IMR-90 (cell line): ENCODE results near the gene IL17F. TPM values are rescaled to one million over a fixed set of nuclear protein-coding genes. Genes with fewer than 3 reads are reported as not detected.

Source experiments
- ATAC-seq: fragments of 200-7000 bp; cut with Tn5 transposase; 2 replicates; pipeline ENCODE4 v1.9.1; 2020; ENCODE audit warnings: low read depth, mild to moderate bottlenecking, moderate library complexity
- BruUV-seq: library from RNA; stranded (reverse); fragments of 400-500 nt; replicated peaks from 2 replicates; lab custom pipeline; 2021; lab: Mats Ljungman, UMichigan
- CTCF ChIA-PET: fragments of 300-600 bp; formaldehyde crosslinking; extraction: SDS; loops from one replicate; lab custom pipeline; 2021; ENCODE audit warnings: antibody characterized with exemption; lab: Yijun Ruan, JAX
- POLR2A ChIA-PET: fragments of 300-600 bp; sonication (Branson Sonifier 250); formaldehyde crosslinking; loops from one replicate; lab custom pipeline; 2022; ENCODE audit warnings: antibody characterized with exemption; ENCODE audit not compliant: unreplicated experiment; lab: Charles Lee
- DNase-seq: peaks from one replicate; pipeline ENCODE4 v3.0.0; 2013
- H2AFZ ChIP-seq: replicated peaks from 2 replicates; pipeline ENCODE3; 2013; ENCODE audit warnings: low read length, mild to moderate bottlenecking; ENCODE audit not compliant: poor library complexity
- H2AK5ac ChIP-seq: 2 replicates; pipeline ENCODE4 v1.6.1; 2013; ENCODE audit warnings: low read depth, low read length, inconsistent platforms
- H2AK9ac ChIP-seq: replicated peaks from 2 replicates; pipeline ENCODE3; 2013; ENCODE audit warnings: mild to moderate bottlenecking, low read depth, low read length, moderate library complexity; ENCODE audit not compliant: poor library complexity
- H2BK120ac ChIP-seq: 2 replicates; pipeline ENCODE4 v1.6.1; 2013; ENCODE audit warnings: low read depth, low read length, inconsistent platforms
- H2BK15ac ChIP-seq: 3 replicates; pipeline ENCODE4 v1.6.1; 2013; ENCODE audit warnings: low read depth, low read length, inconsistent platforms
- H2BK20ac ChIP-seq: 2 replicates; pipeline ENCODE4 v1.6.1; 2013; ENCODE audit warnings: low read depth, mild to moderate bottlenecking, inconsistent platforms, low read length, moderate library complexity
- H2BK5ac ChIP-seq: 2 replicates; pipeline ENCODE4 v1.6.1; 2013; ENCODE audit warnings: mild to moderate bottlenecking, low read depth, low read length, inconsistent platforms; ENCODE audit not compliant: poor library complexity, severe bottlenecking
- H3K14ac ChIP-seq: replicated peaks from 2 replicates; pipeline ENCODE4 v1.6.1; 2013; ENCODE audit warnings: low read depth, low read length, inconsistent platforms
- H3K18ac ChIP-seq: 2 replicates; pipeline ENCODE4 v1.6.1; 2013; ENCODE audit warnings: low read depth, low read length, control low read depth
- H3K23ac ChIP-seq: 2 replicates; pipeline ENCODE4 v1.6.1; 2013; ENCODE audit warnings: low read depth, low read length, inconsistent platforms
- H3K27ac ChIP-seq: 2 replicates; pipeline ENCODE4 v1.5.1; 2013; ENCODE audit warnings: mild to moderate bottlenecking, control low read depth, low read length; ENCODE audit not compliant: insufficient read depth
- H3K27me3 ChIP-seq: 2 replicates; pipeline ENCODE4 v1.6.1; 2013; ENCODE audit warnings: low read length; ENCODE audit not compliant: control insufficient read depth, insufficient read depth
- H3K36me3 ChIP-seq: 2 replicates; pipeline ENCODE4 v1.6.1; 2013; ENCODE audit warnings: low read length, mixed read lengths; ENCODE audit not compliant: control insufficient read depth, insufficient read depth
- H3K4ac ChIP-seq: 2 replicates; pipeline ENCODE4 v1.6.1; 2013; ENCODE audit warnings: low read depth, low read length, inconsistent platforms
- H3K4me1 ChIP-seq: 2 replicates; pipeline ENCODE4 v1.6.1; 2013; ENCODE audit warnings: low read length, mixed read lengths; ENCODE audit not compliant: control insufficient read depth, insufficient read depth
- H3K4me2 ChIP-seq: 2 replicates; pipeline ENCODE4 v1.6.1; 2013; ENCODE audit warnings: low read depth, mild to moderate bottlenecking, control low read depth, low read length, moderate library complexity
- H3K4me3 ChIP-seq: 2 replicates; pipeline ENCODE4 v1.5.1; 2013; ENCODE audit warnings: low read depth, mild to moderate bottlenecking, control low read depth, low read length, moderate library complexity; ENCODE audit not compliant: insufficient read depth
- H3K56ac ChIP-seq: 2 replicates; pipeline ENCODE4 v1.6.1; 2013; ENCODE audit warnings: low read length, inconsistent platforms; ENCODE audit not compliant: insufficient read depth; ENCODE audit errors: extremely low read depth
- H3K79me1 ChIP-seq, 2 experiments: 2 replicates each; pipeline ENCODE4 v1.6.1; 2013; ENCODE audit warnings: low read length in 2 of 2, inconsistent platforms in 1 of 2, low read depth in 1 of 2
- H3K9ac ChIP-seq: 2 replicates; pipeline ENCODE4 v1.6.1; 2013; ENCODE audit warnings: low read depth, low read length, control low read depth
- H3K9me1 ChIP-seq: 2 replicates; pipeline ENCODE4 v1.6.1; 2013; ENCODE audit warnings: low read length, inconsistent platforms; ENCODE audit not compliant: insufficient read depth
- H3K9me3 ChIP-seq: 2 replicates; pipeline ENCODE4 v1.6.1; 2013; ENCODE audit warnings: low read length; ENCODE audit not compliant: control insufficient read depth, insufficient read depth
- H4K20me1 ChIP-seq: 2 replicates; pipeline ENCODE4 v1.6.1; 2013; ENCODE audit warnings: low read length, inconsistent platforms; ENCODE audit not compliant: insufficient read depth
- H4K5ac ChIP-seq: 2 replicates; pipeline ENCODE4 v1.6.1; 2013; ENCODE audit warnings: mild to moderate bottlenecking, low read depth, low read length, control low read depth
- H4K8ac ChIP-seq, 2 experiments: 2 replicates each; pipeline ENCODE4 v1.6.1; 2013; ENCODE audit warnings: low read depth in 2 of 2, low read length in 2 of 2, control low read depth in 1 of 2, inconsistent platforms in 1 of 2
- H4K91ac ChIP-seq: 2 replicates; pipeline ENCODE4 v1.6.1; 2013; ENCODE audit warnings: low read depth, low read length, inconsistent platforms; ENCODE audit not compliant: insufficient read depth
- CEBPB ChIP-seq: IDR thresholded peaks from 2 replicates; pipeline ENCODE4 v1.6.1; 2012; ENCODE audit warnings: low read depth, low read length, improper control_type of control experiment
- CHD1 ChIP-seq: IDR thresholded peaks from 2 replicates; pipeline ENCODE4 v1.6.1; 2012; ENCODE audit warnings: low read depth, low read length, improper control_type of control experiment
- MXI1 ChIP-seq: IDR thresholded peaks from 2 replicates; pipeline ENCODE4 v1.6.1; 2012; ENCODE audit warnings: low read depth, mild to moderate bottlenecking, low read length, moderate library complexity, borderline replicate concordance
- POLR2A ChIP-seq: IDR thresholded peaks from 2 replicates; pipeline ENCODE4 v1.6.1; 2012; ENCODE audit warnings: mild to moderate bottlenecking, low read depth, low read length
- RFX5 ChIP-seq: IDR thresholded peaks from 2 replicates; pipeline ENCODE4 v1.8.0; 2012; ENCODE audit warnings: low read depth, mild to moderate bottlenecking, low read length, moderate library complexity
- USF2 ChIP-seq: fragments of 150-350 bp; IDR thresholded peaks from 2 replicates; pipeline ENCODE4 v1.6.1; 2017; ENCODE audit warnings: mild to moderate bottlenecking, antibody characterized with exemption, low read length, low read depth
- WGBS, 2 experiments: methylation state at CpG; one replicate each; pipeline versions ENCODE4 v1.1.5 to v1.1.7; 2013; ENCODE audit warnings: missing lambda C conversion rate in 2 of 2; ENCODE audit not compliant: insufficient read length in 1 of 2; ENCODE audit errors: extremely low coverage in 2 of 2; 5-methylcytosine and 5-hydroxymethylcytosine counted together
- dilution Hi-C: fragments of 300-500 bp; cut with HindIII; formaldehyde crosslinking; loops from one replicate; pipeline ENCODE4 v1.14.3; 2018; ENCODE audit warnings: low sequenced_read_pairs; ENCODE audit not compliant: unreplicated experiment
- in situ Hi-C: fragments of 300-500 bp; cut with MboI; formaldehyde crosslinking; loops from 3 replicates; pipeline ENCODE4 v1.14.3; 2019; ENCODE audit warnings: low sequenced_read_pairs, inconsistent platforms, mixed read lengths
- intact Hi-C: fragments of 100-400 bp; cut with micrococcal nuclease; formaldehyde crosslinking; loops from 2 replicates; pipeline ENCODE4 v1.10.0; 2022
- polyA plus RNA-seq, 3 experiments: library from polyadenylated mRNA; depleted of rRNA; stranded (reverse); fragments of >200 nt; gene quantifications; 2 replicates each; pipeline ENCODE4 v1.2.3, GENCODE V29; 2012; ENCODE audit warnings: low replicate concordance in 1 of 3
- total RNA-seq: library from RNA; depleted of rRNA; stranded (reverse); fragments of >200 nt; gene quantifications from 2 replicates; pipeline ENCODE4 v1.2.3, GENCODE V29; 2012

The IL17F gene
- total and polyA plus RNA-seq, 2 of the 4 experiments (the other 2 are of a cell fraction): not detected

- CTCF ChIA-PET: no interaction called here
- no CpG with 5 or more reads among the region's 2 CpGs for whole genome bisulfite sequencing, 2 experiments
- dilution Hi-C loops: no loop called here
Observed at GRCh38 chr6:52189974-52190373, 54.3 kb downstream of the IL17F start.

More at GRCh38 chr6:52189974-52190373, 54.3 kb downstream of the IL17F start:
- DNase-seq: no peak
- H4K20me1 ChIP-seq: no peaks in the 10 kb centered on the region
- H3K23ac ChIP-seq: no peak overlapping the region
- no peak overlapping the region for H2BK20ac ChIP-seq
- TF ChIP-seq CEBPB (no peak), POLR2A (no peak), RFX5 (no peak), MXI1 (no peak), CHD1 (no peak), USF2 (no peak)
- H2BK5ac ChIP-seq: no peak overlapping the region
- H2AK9ac ChIP-seq: no peak overlapping the region
- H3K18ac ChIP-seq: no peak overlapping the region
- H4K5ac ChIP-seq: no peak overlapping the region
- no peak overlapping the region for H4K91ac ChIP-seq
- H2AFZ ChIP-seq: no peak overlapping the region
- POLR2A ChIA-PET: no interaction called here
- H3K9me3 ChIP-seq: no peaks in the 10 kb centered on the region
- no peaks in the 10 kb centered on the region for H3K4me1 ChIP-seq
- H3K4me2 ChIP-seq: no peak overlapping the region
- H3K27me3 ChIP-seq: peaks cover 3% of the 10 kb centered on the region; the same call in 1 of the 2 replicates
- no peak overlapping the region for H4K8ac ChIP-seq
- no peak overlapping the region for H3K4me3 ChIP-seq
- H3K4ac ChIP-seq: no peak overlapping the region
- intact Hi-C loops: no loop called here
- H3K9me1 ChIP-seq: no peaks in the 10 kb centered on the region
- no peaks in the 10 kb centered on the region for H3K36me3 ChIP-seq
- in situ Hi-C loops: no loop called here
- no peaks in the 10 kb centered on the region for H3K79me1 ChIP-seq
- no peak overlapping the region for H3K14ac ChIP-seq
- H2BK120ac ChIP-seq: no peak overlapping the region
- H2BK15ac ChIP-seq: no peak overlapping the region
- no TSS peak for BruUV-seq
- H3K9ac ChIP-seq: no peak overlapping the region
- H3K56ac ChIP-seq: no peak overlapping the region
- H2AK5ac ChIP-seq: no peak overlapping the region
- ATAC-seq: no peak
- H3K27ac ChIP-seq: no peak overlapping the region
